ENCODE results near the gene ATP8A2. TPM values are rescaled to one million over a fixed set of nuclear protein-coding genes. Genes with fewer than 3 reads are reported as not detected.

The ATP8A2 gene
- total and polyA plus RNA-seq, 2 of the 8 experiments (the other 6 are each of a cell fraction or from before 2014, with no cell fraction given): 2.4 to 8.3 TPM

DNA sequence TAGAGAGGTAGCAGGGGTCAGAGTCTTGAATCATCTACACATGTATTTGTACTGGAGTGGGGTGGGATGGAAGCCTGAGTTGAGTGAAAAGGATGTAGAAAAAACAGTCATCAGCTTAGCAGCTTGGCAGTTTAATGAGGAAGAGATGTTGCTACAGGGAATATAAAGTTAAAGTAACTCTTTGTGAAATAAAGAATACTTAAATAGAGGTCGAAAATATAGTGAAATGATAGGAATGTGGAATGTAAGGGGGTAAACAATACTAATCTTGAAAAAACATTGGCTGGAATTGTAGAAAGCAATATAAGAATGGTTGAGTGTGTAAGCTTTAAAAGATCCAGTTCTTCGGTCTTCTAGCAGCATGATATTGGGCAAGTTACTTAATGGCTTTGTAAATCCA is 47.7 kb upstream of the ATP8A2 start:
- no peak overlapping the region for H4K91ac ChIP-seq (replicated peaks; ENCODE audit: insufficient read length, low read length)
- no peak overlapping the region for H4K5ac ChIP-seq (ENCODE audit: insufficient read length, low read depth, low read length)
- no peak for FAIRE-seq
- H3K56ac ChIP-seq (replicated peaks; ENCODE audit: insufficient read length, low read depth, low read length): no peak overlapping the region
- CTCF ChIA-PET (ENCODE audit: partially characterized antibody): no interaction called here
- no peak overlapping the region for H2BK12ac ChIP-seq (ENCODE audit: low read depth, low read length)
- no peak overlapping the region for H2BK15ac ChIP-seq (ENCODE audit: low read length)
- H3K36me3 ChIP-seq (ENCODE audit: control insufficient read depth in 2 of 4, insufficient read depth in 4 of 4, low read length in 3 of 4): peaks cover 8 to 79% (median 47%) of the 10 kb centered on the region in 4 experiments
- no peak overlapping the region for H3K4ac ChIP-seq (replicated peaks; ENCODE audit: insufficient read length, low read depth, low read length)
- H3K23ac ChIP-seq (ENCODE audit: insufficient read length): no peak overlapping the region
- no peaks in the 10 kb centered on the region for H3K79me2 ChIP-seq (ENCODE audit: control insufficient read depth in 1 of 2, insufficient read depth in 2 of 2, low read length in 2 of 2)
- no peaks in the 10 kb centered on the region for H3K4me1 ChIP-seq (replicated peaks in 1 of 4; ENCODE audit: control insufficient read depth in 3 of 4, insufficient read depth in 4 of 4, low read length in 3 of 4)
- H3K4me2 ChIP-seq (ENCODE audit: insufficient read depth in 1 of 2, low read depth in 2 of 2, low read length in 2 of 2): no peak overlapping the region
- no peak overlapping the region for H2BK5ac ChIP-seq (ENCODE audit: low read depth, low read length)
- H3K27me3 ChIP-seq (replicated peaks in 1 of 4; ENCODE audit: control insufficient read depth in 3 of 4, extremely low read depth in 1 of 4, insufficient read depth in 3 of 4, low read length in 3 of 4): no peaks in the 10 kb centered on the region
- no peaks in the 10 kb centered on the region for H3K79me1 ChIP-seq (ENCODE audit: low read depth, low read length)
- no peak overlapping the region for H4K8ac ChIP-seq (ENCODE audit: extremely low read depth, insufficient read depth, low read length)
- no peak overlapping the region for H3K14ac ChIP-seq (ENCODE audit: insufficient read length)
- H2BK120ac ChIP-seq (replicated peaks; ENCODE audit: low read depth, low read length): no peak overlapping the region
- no peak overlapping the region for H3K27ac ChIP-seq (ENCODE audit: low read depth, low read length)
- no peak overlapping the region for H3K9ac ChIP-seq (replicated peaks in 1 of 4; ENCODE audit: extremely low read depth in 1 of 4, low read depth in 3 of 4, low read length in 3 of 4)
- H2AFZ ChIP-seq (ENCODE audit: low read length): no peak overlapping the region
- H3K23me2 ChIP-seq (ENCODE audit: low read depth, low read length): no peaks in the 10 kb centered on the region
- no peak overlapping the region for H2AK5ac ChIP-seq (ENCODE audit: low read depth, low read length)
- POLR2A ChIA-PET (ENCODE audit: partially characterized antibody): interaction anchor here (1.0 to 1.1 kb wide), 2 partner anchors 9 to 12 kb away, joined by 4 to 6 read pairs; no protein-coding TSS in a partner anchor
- H3K9me3 ChIP-seq (ENCODE audit: insufficient read depth in 2 of 2, low read depth in 1 of 2, low read length in 1 of 2): no peaks in the 10 kb centered on the region
- DNase-seq (ENCODE audit: low read depth in 1 of 2, low spot score in 2 of 2): no peak
- peaks cover 0 to 2% of the 10 kb centered on the region in 2 experiments for H4K20me1 ChIP-seq (replicated peaks in 1 of 2; ENCODE audit: control insufficient read depth in 1 of 2, insufficient read depth in 2 of 2, low read length in 2 of 2)
- no peak overlapping the region for H3K4me3 ChIP-seq (ENCODE audit: extremely low read depth in 1 of 4, insufficient read depth in 2 of 4, low read depth in 3 of 4, low read length in 4 of 4)
- no peak overlapping the region for H3K18ac ChIP-seq (ENCODE audit: extremely low read depth, low read length)
- 88 to 100% methylated on average over 1 to 2 of the region's 2 CpGs for WGBS, 2 experiments (ENCODE audit: extremely low coverage in 1 of 2, insufficient coverage in 1 of 2, insufficient read length in 1 of 2, insufficient replicate concordance in 2 of 2, low coverage in 1 of 2, low lambda C conversion rate in 2 of 2, missing lambda C conversion rate in 1 of 2)
- no peak overlapping the region for H2BK20ac ChIP-seq (ENCODE audit: low read length)
- no peak for TF ChIP-seq PHF8 (conservative IDR thresholded peaks at IDR 0.05; ENCODE audit: low read depth, low read length)

Data from H1 (cell line).